Endothelial cell of umbilical vein (primary cell): Measurements from ENCODE around the gene TP53AIP1.

ENCODE experiments used
- EZH2 ChIP-seq: IDR thresholded peaks from 2 replicates; pipeline ENCODE4 v1.6.1; 2012; ENCODE audit warnings: borderline replicate concordance, low read depth, mild to moderate bottlenecking, moderate library complexity, low read length, inconsistent platforms; ENCODE audit not compliant: severe bottlenecking
- POLR2A ChIP-seq: IDR thresholded peaks from 2 replicates; pipeline ENCODE4 v1.6.1; 2012; ENCODE audit warnings: low read depth, mild to moderate bottlenecking, control low read depth, low read length
- POLR2AphosphoS5 ChIP-seq: IDR thresholded peaks from 2 replicates; pipeline ENCODE4 v1.6.1; 2012; ENCODE audit warnings: low read depth, mild to moderate bottlenecking, control low read depth, low read length, moderate library complexity; ENCODE audit not compliant: insufficient read depth
- TF ChIP-seq, protein P1 (sequence below), 2 donors: IDR thresholded peaks; 1 replicate in 1 of 2; 2 replicates in 1 of 2; pipeline ENCODE4 v1.5.1; 2011; ENCODE audit warnings: low read length in 2 of 2, mild to moderate bottlenecking in 2 of 2, moderate library complexity in 2 of 2, control low read depth in 1 of 2, inconsistent platforms in 1 of 2, low read depth in 1 of 2; ENCODE audit not compliant: insufficient read depth in 1 of 2; ENCODE audit errors: extremely low read depth in 1 of 2

DNA sequence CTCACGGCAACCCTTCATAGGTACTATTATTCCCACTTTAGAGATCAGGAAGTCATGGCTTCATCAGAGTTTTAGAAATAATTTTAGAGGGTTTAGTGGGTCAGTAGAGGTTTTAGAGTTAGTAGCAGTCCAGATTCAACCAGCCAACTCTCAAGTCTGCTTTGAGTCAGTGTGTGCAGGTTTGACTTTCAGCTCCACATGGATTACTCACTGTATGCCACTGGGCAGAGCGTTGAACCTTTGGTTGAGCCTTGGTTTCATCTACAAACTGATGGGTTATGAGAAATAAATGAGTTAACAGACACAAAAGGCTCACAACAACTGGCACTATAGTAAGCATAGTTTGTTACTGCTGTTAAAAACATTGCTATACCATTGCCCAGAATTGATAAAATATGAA lies 19.0 kb upstream of the TP53AIP1 start:
- TF ChIP-seq, protein P1, sequence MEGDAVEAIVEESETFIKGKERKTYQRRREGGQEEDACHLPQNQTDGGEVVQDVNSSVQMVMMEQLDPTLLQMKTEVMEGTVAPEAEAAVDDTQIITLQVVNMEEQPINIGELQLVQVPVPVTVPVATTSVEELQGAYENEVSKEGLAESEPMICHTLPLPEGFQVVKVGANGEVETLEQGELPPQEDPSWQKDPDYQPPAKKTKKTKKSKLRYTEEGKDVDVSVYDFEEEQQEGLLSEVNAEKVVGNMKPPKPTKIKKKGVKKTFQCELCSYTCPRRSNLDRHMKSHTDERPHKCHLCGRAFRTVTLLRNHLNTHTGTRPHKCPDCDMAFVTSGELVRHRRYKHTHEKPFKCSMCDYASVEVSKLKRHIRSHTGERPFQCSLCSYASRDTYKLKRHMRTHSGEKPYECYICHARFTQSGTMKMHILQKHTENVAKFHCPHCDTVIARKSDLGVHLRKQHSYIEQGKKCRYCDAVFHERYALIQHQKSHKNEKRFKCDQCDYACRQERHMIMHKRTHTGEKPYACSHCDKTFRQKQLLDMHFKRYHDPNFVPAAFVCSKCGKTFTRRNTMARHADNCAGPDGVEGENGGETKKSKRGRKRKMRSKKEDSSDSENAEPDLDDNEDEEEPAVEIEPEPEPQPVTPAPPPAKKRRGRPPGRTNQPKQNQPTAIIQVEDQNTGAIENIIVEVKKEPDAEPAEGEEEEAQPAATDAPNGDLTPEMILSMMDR (IDR thresholded peaks at IDR 0.05; ENCODE audit: extremely low read depth in 1 of 2, insufficient read depth in 1 of 2, low read depth in 1 of 2, low read length in 2 of 2), result no peak
- TF ChIP-seq POLR2AphosphoS5 (no peak), POLR2A (no peak), EZH2 (no peak)
